Common myeloid progenitor, CD34-positive (primary cell): ENCODE data around the gene BTBD2.

ENCODE experiments used
- CTCF ChIA-PET: fragments of 350-600 bp; sonication (Branson Sonifier 250); formaldehyde crosslinking; loops from one replicate; lab custom pipeline; 2021; ENCODE audit warnings: antibody characterized with exemption; lab: Charles Lee
- POLR2A ChIA-PET: fragments of 350-600 bp; sonication (Branson Sonifier 250); formaldehyde crosslinking; loops from one replicate; lab custom pipeline; 2021; ENCODE audit warnings: antibody characterized with exemption; lab: Charles Lee
- DNase-seq, 3 donors: peaks; one replicate each; pipeline versions ENCODE4 v3.0.0 to v3.0.0-alpha.2; 2013
- H3K27ac ChIP-seq, 2 experiments: 1 replicate in 1 of 2; 2 replicates in 1 of 2; pipeline ENCODE4 v1.7.0; 2013; ENCODE audit warnings: inconsistent platforms in 2 of 2, low read length in 2 of 2, mild to moderate bottlenecking in 2 of 2, low read depth in 1 of 2, moderate library complexity in 1 of 2; ENCODE audit not compliant: severe bottlenecking in 2 of 2, insufficient read depth in 1 of 2, poor library complexity in 1 of 2
- H3K27me3 ChIP-seq, 5 experiments: replicated peaks in 2 of 5; 1 replicate in 3 of 5; 2 replicates in 2 of 5; pipeline versions ENCODE4 v1.6.1 to v1.7.0; 2013; ENCODE audit warnings: low read length in 4 of 5, mild to moderate bottlenecking in 2 of 5, moderate library complexity in 2 of 5, inconsistent platforms in 1 of 5; ENCODE audit not compliant: insufficient read depth in 5 of 5, control insufficient read depth in 4 of 5
- H3K36me3 ChIP-seq, 4 experiments: 1 replicate in 2 of 4; 2 replicates in 2 of 4; pipeline versions ENCODE4 v1.6.1 to v1.7.0; 2013; ENCODE audit warnings: low read length in 3 of 4, control low read depth in 1 of 4, mild to moderate bottlenecking in 1 of 4; ENCODE audit not compliant: control insufficient read depth in 4 of 4, insufficient read depth in 4 of 4
- H3K4me1 ChIP-seq, 4 experiments: 1 replicate in 3 of 4; 2 replicates in 1 of 4; pipeline versions ENCODE4 v1.6.1 to v1.7.1; 2013; ENCODE audit warnings: low read length in 3 of 4, mild to moderate bottlenecking in 3 of 4, control low read depth in 1 of 4, inconsistent platforms in 1 of 4, moderate library complexity in 1 of 4; ENCODE audit not compliant: control insufficient read depth in 4 of 4, insufficient read depth in 4 of 4; ENCODE audit errors: control extremely low read depth in 1 of 4
- H3K4me3 ChIP-seq, 7 experiments: 1 replicate in 4 of 7; 2 replicates in 3 of 7; pipeline versions ENCODE4 v1.5.1 to v1.7.0; 2013; ENCODE audit warnings: mild to moderate bottlenecking in 7 of 7, low read length in 6 of 7, moderate library complexity in 6 of 7, inconsistent platforms in 2 of 7, low read depth in 2 of 7, control low read depth in 1 of 7; ENCODE audit not compliant: insufficient read depth in 4 of 7, control insufficient read depth in 1 of 7; ENCODE audit errors: extremely low read depth in 1 of 7
- H3K9me3 ChIP-seq, 5 experiments: 1 replicate in 4 of 5; 2 replicates in 1 of 5; pipeline versions ENCODE4 v1.6.1 to v1.7.1; 2013; ENCODE audit warnings: low read length in 4 of 5, mild to moderate bottlenecking in 2 of 5, inconsistent platforms in 1 of 5, low read depth in 1 of 5, moderate library complexity in 1 of 5; ENCODE audit not compliant: control insufficient read depth in 4 of 5, insufficient read depth in 2 of 5; ENCODE audit errors: control extremely low read depth in 1 of 5
- WGBS: methylation state at CpG from one replicate; pipeline ENCODE4 v1.1.5; 2013; ENCODE audit not compliant: insufficient coverage; 5-methylcytosine and 5-hydroxymethylcytosine counted together

BTBD2 gene

GRCh38 chr19:1961000-1961883 lies 54.3 kb downstream of the BTBD2 start:
- H3K36me3 ChIP-seq, result peaks cover 2 to 19% (median 11%) of the 10 kb centered on the region in 4 experiments
- whole genome bisulfite sequencing, result 95% methylated on average over 27 of the region's 42 CpGs

GRCh38 chr19:1959928-1960589 lies 55.5 kb downstream of the BTBD2 start:
- POLR2A ChIA-PET, result no interaction called here
- no peak overlapping the region for H3K4me3 ChIP-seq
- peaks cover 0 to 23% (median 9%) of the 10 kb centered on the region in 4 experiments for H3K36me3 ChIP-seq

More at GRCh38 chr19:1961000-1961883, 54.3 kb downstream of the BTBD2 start:
- ChIA-PET POLR2A (interaction anchor here (0.6 kb wide), 1 partner anchor 461 kb away, joined by 3 read pairs; no protein-coding TSS in a partner anchor), CTCF (interaction anchor here (1.2 kb wide), 1 partner anchor 16 kb away, joined by 4 read pairs; no protein-coding TSS in a partner anchor)
- DNase-seq, result no peak
- H3K27me3 ChIP-seq, result no peaks in the 10 kb centered on the region
- no peaks in the 10 kb centered on the region for H3K9me3 ChIP-seq
- peaks cover 0 to 2% (median 0%) of the 10 kb centered on the region in 4 experiments for H3K4me1 ChIP-seq
- no peak overlapping the region for H3K27ac ChIP-seq
- no peak overlapping the region for H3K4me3 ChIP-seq

GRCh38 chr19:1957562-1958248 lies 57.8 kb downstream of the BTBD2 start:
- Histone ChIP-seq H3K27ac (no peak overlapping the region), H3K9me3 (no peaks in the 10 kb centered on the region), H3K4me1 (peaks cover 0 to 2% (median 0%) of the 10 kb centered on the region in 4 experiments), H3K36me3 (peaks cover 0 to 39% (median 14%) of the 10 kb centered on the region in 4 experiments), H3K27me3 (no peaks in the 10 kb centered on the region), H3K4me3 (no peak overlapping the region)
- 92% methylated on average over 30 of the region's 40 CpGs for WGBS
- ChIA-PET POLR2A (no interaction called here), CTCF (interaction anchor here (1.2 kb wide), 1 partner anchor 28 kb away, joined by 3 read pairs; no protein-coding TSS in a partner anchor)
- DNase-seq, result peak in 1 of 3 donors; percentile 16

More at GRCh38 chr19:1959928-1960589, 55.5 kb downstream of the BTBD2 start:
- 96% methylated on average over 31 of the region's 32 CpGs for WGBS
- Histone ChIP-seq H3K27me3 (no peaks in the 10 kb centered on the region), H3K9me3 (no peaks in the 10 kb centered on the region), H3K27ac (no peak overlapping the region), H3K4me1 (peaks cover 0 to 2% (median 0%) of the 10 kb centered on the region in 4 experiments)
- CTCF ChIA-PET, result no interaction called here
- no peak for DNase-seq

- H3K27me3 ChIP-seq, result no peaks in the 10 kb centered on the region
- H3K36me3 ChIP-seq, result peaks cover 0 to 43% (median 16%) of the 10 kb centered on the region in 4 experiments
- H3K4me3 ChIP-seq, result no peak overlapping the region
- DNase-seq, result no peak
- POLR2A ChIA-PET, result no interaction called here
- CTCF ChIA-PET, result no interaction called here
- 97% methylated on average over 24 of the region's 28 CpGs for WGBS
- H3K9me3 ChIP-seq, result no peaks in the 10 kb centered on the region
- no peak overlapping the region for H3K27ac ChIP-seq
- H3K4me1 ChIP-seq, result peaks cover 0 to 2% (median under 1%) of the 10 kb centered on the region in 4 experiments
Observed at GRCh38 chr19:1956868-1957492, 58.5 kb downstream of the BTBD2 start.

- Histone ChIP-seq H3K9me3 (no peaks in the 10 kb centered on the region), H3K4me1 (peaks cover 0 to 7% (median under 1%) of the 10 kb centered on the region in 4 experiments), H3K36me3 (peaks cover 0 to 45% (median 18%) of the 10 kb centered on the region in 4 experiments), H3K4me3 (no peak overlapping the region), H3K27me3 (no peaks in the 10 kb centered on the region), H3K27ac (no peak overlapping the region)
- ChIA-PET POLR2A (no interaction called here), CTCF (no interaction called here)
- 98% methylated on average over 12 of the region's 12 CpGs for WGBS
- DNase-seq, result no peak
Observed at GRCh38 chr19:1956122-1956494, 59.4 kb downstream of the BTBD2 start.

- ChIA-PET CTCF (no interaction called here), POLR2A (no interaction called here)
- peaks cover 0 to 9% (median 0%) of the 10 kb centered on the region in 4 experiments for H3K4me1 ChIP-seq
- no peaks in the 10 kb centered on the region for H3K9me3 ChIP-seq
- no peak overlapping the region for H3K4me3 ChIP-seq
- no peak overlapping the region for H3K27ac ChIP-seq
- 94% methylated on average over 44 of the region's 51 CpGs for WGBS
- no peak for DNase-seq
- H3K36me3 ChIP-seq, result peaks cover 0 to 49% (median 22%) of the 10 kb centered on the region in 4 experiments
- H3K27me3 ChIP-seq, result no peaks in the 10 kb centered on the region
Observed at GRCh38 chr19:1955171-1956121, 60.1 kb downstream of the BTBD2 start.
